Measurements from ENCODE around the gene BLM. TPM values are rescaled to one million over a fixed set of nuclear protein-coding genes. Genes with fewer than 3 reads are reported as not detected.

Gene BLM
- total RNA-seq, 1 experiment from 2014 or later, result 41.3 TPM

DNA sequence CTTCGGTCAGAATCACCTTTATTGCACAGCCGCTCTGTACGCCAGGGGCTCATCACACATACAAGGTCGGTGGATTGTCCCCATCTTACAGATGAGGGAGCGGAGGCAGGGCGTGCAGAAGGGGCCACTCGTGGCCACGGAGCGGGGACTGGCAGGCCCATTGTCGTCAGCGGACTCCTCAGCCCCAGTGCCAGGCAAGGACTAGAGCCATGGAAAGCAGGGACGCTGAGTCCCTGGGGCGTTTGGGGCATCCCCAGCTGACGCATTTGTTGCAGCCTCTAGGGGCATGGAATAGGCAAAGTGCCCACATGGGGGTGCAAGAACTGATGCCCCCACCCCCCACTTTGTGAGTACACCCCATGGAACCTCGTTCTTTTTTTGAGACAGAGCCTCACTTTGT lies 121.4 kb downstream of the BLM start:
- Histone ChIP-seq H3K56ac (ENCODE audit: insufficient read length, low read depth, low read length) (no peak overlapping the region), H2BK120ac (ENCODE audit: low read depth, low read length, poor library complexity, severe bottlenecking) (no peak overlapping the region), H3K9ac (ENCODE audit: extremely low read depth, insufficient read length, low read length) (no peak overlapping the region), H4K20me1 (ENCODE audit: control insufficient read depth, insufficient read depth, insufficient read length) (no peaks in the 10 kb centered on the region), H3K9me3 (ENCODE audit: control insufficient read depth, low read depth, low read length) (no peaks in the 10 kb centered on the region), H3K23me2 (ENCODE audit: insufficient read length, low read depth, low read length, poor library complexity, severe bottlenecking) (no peaks in the 10 kb centered on the region), H3K4ac (ENCODE audit: low read depth, low read length) (no peak overlapping the region), H2BK5ac (ENCODE audit: insufficient read length, low read length) (no peak overlapping the region), H3K79me1 (ENCODE audit: insufficient read depth, low read depth, low read length, poor library complexity, severe bottlenecking) (no peaks in the 10 kb centered on the region), H2BK12ac (ENCODE audit: insufficient read length, low read depth, low read length) (no peak overlapping the region), H3K27me3 (ENCODE audit: insufficient read depth, low read length) (no peaks in the 10 kb centered on the region), H3K27ac (ENCODE audit: insufficient read length, low read depth, low read length) (no peak overlapping the region), H4K5ac (ENCODE audit: insufficient read length, low read depth, low read length) (no peak overlapping the region), H4K8ac (replicated peaks; ENCODE audit: insufficient read length, low read depth, low read length) (no peak overlapping the region), H3K18ac (ENCODE audit: insufficient read length, low read depth, low read length) (no peak overlapping the region), H3K4me2 (ENCODE audit: insufficient read depth, insufficient read length, low read length) (no peak overlapping the region), H2BK15ac (ENCODE audit: low read depth, low read length) (no peak overlapping the region), H3K4me1 (ENCODE audit: insufficient read depth, low read length) (peaks cover 5% of the 10 kb centered on the region; the same call in 1 of the 2 replicates), H3K14ac (ENCODE audit: insufficient read depth, low read length) (no peak overlapping the region), H2AFZ (ENCODE audit: low read length) (no peak overlapping the region), H2BK20ac (ENCODE audit: low read depth, low read length, poor library complexity, severe bottlenecking) (no peak overlapping the region), H3T11ph (ENCODE audit: low read length) (no peak overlapping the region), H2AK5ac (ENCODE audit: insufficient read length, low read length) (no peak overlapping the region), H3K23ac (ENCODE audit: insufficient read length, low read depth, low read length) (no peak overlapping the region), H3K79me2 (ENCODE audit: insufficient read depth, low read length) (no peaks in the 10 kb centered on the region), H4K91ac (ENCODE audit: insufficient read length, low read depth, low read length) (no peak overlapping the region)
- Mint-ChIP-seq H3K4me3 (no peak overlapping the region), H3K36me3 (ENCODE audit: insufficient read depth in 1 of 3, low read depth in 3 of 3) (no peaks in the 10 kb centered on the region), H3K27ac (peak overlapping the region in 2 of 3 experiments; percentile 63 to 92; a peak in 2 of 7 replicates), H3K9me3 (no peaks in the 10 kb centered on the region; a peak in 1 of 5 replicates), H3K4me1 (peaks cover 40 to 41% of the 10 kb centered on the region in 2 experiments), H3K27me3 (ENCODE audit: low read depth) (peaks cover 6% of the 10 kb centered on the region)
- DNase-seq, result no peak
- TF ChIP-seq, protein P1, sequence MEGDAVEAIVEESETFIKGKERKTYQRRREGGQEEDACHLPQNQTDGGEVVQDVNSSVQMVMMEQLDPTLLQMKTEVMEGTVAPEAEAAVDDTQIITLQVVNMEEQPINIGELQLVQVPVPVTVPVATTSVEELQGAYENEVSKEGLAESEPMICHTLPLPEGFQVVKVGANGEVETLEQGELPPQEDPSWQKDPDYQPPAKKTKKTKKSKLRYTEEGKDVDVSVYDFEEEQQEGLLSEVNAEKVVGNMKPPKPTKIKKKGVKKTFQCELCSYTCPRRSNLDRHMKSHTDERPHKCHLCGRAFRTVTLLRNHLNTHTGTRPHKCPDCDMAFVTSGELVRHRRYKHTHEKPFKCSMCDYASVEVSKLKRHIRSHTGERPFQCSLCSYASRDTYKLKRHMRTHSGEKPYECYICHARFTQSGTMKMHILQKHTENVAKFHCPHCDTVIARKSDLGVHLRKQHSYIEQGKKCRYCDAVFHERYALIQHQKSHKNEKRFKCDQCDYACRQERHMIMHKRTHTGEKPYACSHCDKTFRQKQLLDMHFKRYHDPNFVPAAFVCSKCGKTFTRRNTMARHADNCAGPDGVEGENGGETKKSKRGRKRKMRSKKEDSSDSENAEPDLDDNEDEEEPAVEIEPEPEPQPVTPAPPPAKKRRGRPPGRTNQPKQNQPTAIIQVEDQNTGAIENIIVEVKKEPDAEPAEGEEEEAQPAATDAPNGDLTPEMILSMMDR (conservative IDR thresholded peaks at IDR 0.05), result no peak
- no CpG with 5 or more reads among the region's 15 CpGs for WGBS (ENCODE audit: extremely low coverage, insufficient read length, low lambda C conversion rate)

Data from H9 (cell line).